Calu3 (cell line): Measurements from ENCODE around the gene WFDC2. TPM values are rescaled to one million over a fixed set of nuclear protein-coding genes. Genes with fewer than 3 reads are reported as not detected.

ENCODE experiments used
- BruUV-seq: library from RNA; stranded (reverse); fragments of 400-500 nt; replicated peaks from 2 replicates; lab custom pipeline; 2021; lab: Mats Ljungman, UMichigan
- CTCF ChIA-PET: fragments of 300-600 bp; sonication (Branson Sonifier 250); formaldehyde crosslinking; loops from one replicate; lab custom pipeline; 2022; ENCODE audit warnings: antibody characterized with exemption; lab: Charles Lee
- DNase-seq: peaks from one replicate; pipeline ENCODE4 v3.0.0; 2022
- H3K27ac Mint-ChIP-seq: one replicate; pipeline ENCODE4 v1.8.0; 2022; ENCODE audit warnings: mixed read lengths; ENCODE audit not compliant: unreplicated experiment
- H3K27me3 Mint-ChIP-seq: one replicate; pipeline ENCODE4 v1.8.0; 2022; ENCODE audit warnings: mixed read lengths; ENCODE audit not compliant: unreplicated experiment
- H3K36me3 Mint-ChIP-seq: one replicate; pipeline ENCODE4 v1.8.0; 2022; ENCODE audit warnings: mild to moderate bottlenecking, moderate library complexity, mixed read lengths; ENCODE audit not compliant: insufficient read depth, unreplicated experiment
- H3K4me1 Mint-ChIP-seq: one replicate; pipeline ENCODE4 v1.8.0; 2022; ENCODE audit warnings: mild to moderate bottlenecking, low read depth, mixed read lengths; ENCODE audit not compliant: unreplicated experiment
- H3K4me3 Mint-ChIP-seq: one replicate; pipeline ENCODE4 v1.8.0; 2022; ENCODE audit warnings: mild to moderate bottlenecking, low read depth, moderate library complexity, mixed read lengths; ENCODE audit not compliant: unreplicated experiment
- H3K9me3 Mint-ChIP-seq: one replicate; pipeline ENCODE4 v1.8.0; 2022; ENCODE audit warnings: low read depth, mixed read lengths; ENCODE audit not compliant: unreplicated experiment
- CTCF ChIP-seq: fragments of 200-600 bp; IDR thresholded peaks from one replicate; pipeline ENCODE4 v1.8.0; 2022; ENCODE audit warnings: antibody characterized with exemption; ENCODE audit not compliant: unreplicated experiment
- intact Hi-C: fragments of 100-400 bp; cut with micrococcal nuclease; formaldehyde crosslinking; loops from one replicate; pipeline ENCODE4 v1.10.0; 2022; ENCODE audit not compliant: unreplicated experiment
- total RNA-seq: library from RNA; stranded (reverse); gene quantifications from 2 replicates; pipeline ENCODE4 v1.2.3, GENCODE V29; 2022

WFDC2 gene
- total RNA-seq, 1 experiment from 2014 or later: 295 TPM

- Mint-ChIP-seq H3K4me1 (peaks cover 28% of the 10 kb centered on the region), H3K27ac (no peak overlapping the region), H3K36me3 (no peaks in the 10 kb centered on the region), H3K27me3 (no peaks in the 10 kb centered on the region), H3K4me3 (no peak overlapping the region), H3K9me3 (no peaks in the 10 kb centered on the region)
- peak; percentile 66 for DNase-seq
- intact Hi-C loops: no loop called here
- CTCF ChIA-PET: no interaction called here
- no peak for TF ChIP-seq CTCF
- BruUV-seq: no TSS peak
Measured at GRCh38 chr20:45489083-45489531, 19.6 kb downstream of the WFDC2 start.

- no peak for TF ChIP-seq CTCF
- no TSS peak for BruUV-seq
- peaks cover 16% of the 10 kb centered on the region for H3K4me1 Mint-ChIP-seq
- H3K27ac Mint-ChIP-seq: no peak overlapping the region
- H3K27me3 Mint-ChIP-seq: peaks cover 15% of the 10 kb centered on the region
- intact Hi-C loops: no loop called here
- CTCF ChIA-PET: interaction anchor here (1.8 kb wide), 1 partner anchor 11 kb away, joined by 3 read pairs; no protein-coding TSS in a partner anchor
- no peak for DNase-seq
- no peaks in the 10 kb centered on the region for H3K9me3 Mint-ChIP-seq
- no peaks in the 10 kb centered on the region for H3K36me3 Mint-ChIP-seq
- H3K4me3 Mint-ChIP-seq: no peak overlapping the region
Measured at GRCh38 chr20:45495501-45495941, 26.0 kb downstream of the WFDC2 start.

GRCh38 chr20:45496166-45496565 lies 26.6 kb downstream of the WFDC2 start:
- peaks cover 15% of the 10 kb centered on the region for H3K27me3 Mint-ChIP-seq
- H3K4me1 Mint-ChIP-seq: peaks cover 21% of the 10 kb centered on the region
- H3K27ac Mint-ChIP-seq: no peak overlapping the region
- DNase-seq: no peak
- CTCF ChIA-PET: interaction anchor here (1.8 kb wide), 1 partner anchor 10 kb away, joined by 3 read pairs; no protein-coding TSS in a partner anchor
- no TSS peak for BruUV-seq
- no peaks in the 10 kb centered on the region for H3K36me3 Mint-ChIP-seq
- no peak for TF ChIP-seq CTCF
- H3K4me3 Mint-ChIP-seq: no peak overlapping the region
- H3K9me3 Mint-ChIP-seq: no peaks in the 10 kb centered on the region
- intact Hi-C loops: no loop called here

- CTCF ChIA-PET: no interaction called here
- Mint-ChIP-seq H3K4me1 (peaks cover 28% of the 10 kb centered on the region), H3K27ac (no peak overlapping the region), H3K36me3 (no peaks in the 10 kb centered on the region), H3K9me3 (no peaks in the 10 kb centered on the region), H3K27me3 (peaks cover 15% of the 10 kb centered on the region), H3K4me3 (no peak overlapping the region)
- no peak for TF ChIP-seq CTCF
- no TSS peak for BruUV-seq
- intact Hi-C loops: no loop called here
- DNase-seq: no peak
Measured at GRCh38 chr20:45497971-45498494, 28.5 kb downstream of the WFDC2 start.
